Psoas muscle (tissue), 8 donors: Measurements from ENCODE around the gene ABHD10. TPM values are rescaled to one million over a fixed set of nuclear protein-coding genes. Genes with fewer than 3 reads are reported as not detected.
A peak's percentile ranks its signal among the peaks of the same experiment; 100 is the strongest.

Experiments used
- ATAC-seq, 4 donors: fragments of 200-7000 bp; cut with Tn5 transposase; one replicate each; pipeline ENCODE4 v1.9.1; 2020; ENCODE audit warnings: moderate library complexity in 3 of 4, mild to moderate bottlenecking in 2 of 4
- DNase-seq, 2 donors: peaks; one replicate each; pipeline ENCODE4 v3.0.0-alpha.2; 2020
- H3K27ac ChIP-seq: fragments of 200-600 bp; one replicate; pipeline ENCODE4 v1.8.0; 2022
- H3K27me3 ChIP-seq, 3 donors: fragments of 200-600 bp in 1 of 3; one replicate each; pipeline versions ENCODE4 v1.6.1 to v1.8.0; 2013 to 2022; ENCODE audit warnings: low read length in 2 of 3, mild to moderate bottlenecking in 2 of 3, moderate library complexity in 1 of 3; ENCODE audit not compliant: insufficient read depth in 3 of 3
- H3K36me3 ChIP-seq, 2 donors: fragments of 200-600 bp in 1 of 2; one replicate each; pipeline versions ENCODE4 v1.6.1 to v1.8.0; 2013 to 2022; ENCODE audit warnings: low read depth in 1 of 2, mild to moderate bottlenecking in 1 of 2, moderate library complexity in 1 of 2; ENCODE audit not compliant: insufficient read depth in 1 of 2
- H3K4me1 ChIP-seq: fragments of 200-600 bp; one replicate; pipeline ENCODE4 v1.8.0; 2022
- H3K4me3 ChIP-seq: fragments of 200-600 bp; one replicate; pipeline ENCODE4 v1.8.0; 2022; ENCODE audit warnings: mild to moderate bottlenecking
- H3K9me3 ChIP-seq: fragments of 200-600 bp; one replicate; pipeline ENCODE4 v1.8.0; 2022
- WGBS, 3 donors: extraction: QIAGEN DNeasy Blood & Tissue Kit; methylation state at CpG; one replicate each; pipeline versions ENCODE4 v1.1.6 to v1.1.7; 2013; 5-methylcytosine and 5-hydroxymethylcytosine counted together
- intact Hi-C, 2 donors: fragments of 100-400 bp; cut with DNase I; formaldehyde crosslinking; loops; one replicate each; pipeline versions ENCODE4 v1.11.0 to v1.14.2; 2022
- polyA plus RNA-seq, 3 donors: library from polyadenylated mRNA; stranded (reverse); fragments of 200-250 nt; gene quantifications; one replicate each; pipeline ENCODE4 v1.2.3, GENCODE V29; 2013
- total RNA-seq, 4 donors: library from RNA; stranded (reverse); fragmentation: NEBNext Ultra II Directional in 2 of 4; extraction: Animal tissue kit (Norgen Biotek cat#: 25700) in 2 of 4; gene quantifications; one replicate each; pipeline versions ENCODE4 v1.2.1 to v1.2.4, GENCODE V29; 2021 to 2023
- TF ChIP-seq, protein P1 (sequence below): fragments of 200-600 bp; IDR thresholded peaks from one replicate; pipeline ENCODE4 v1.8.0; 2022; ENCODE audit warnings: antibody characterized with exemption
- donor health status: healthy with polysubstance abuse.
- donor health status: DM: no; HTN: no; CAD: no; lungs with moderate emphysema.
- donor health status: Bipolar disorder and iron deficiency.
- donor health status: healthy.
- donor health status: DM: yes; HTN: yes; CAD: no.
- donor health status: DM: no; HTN: no; CAD: no.
- donor health status: DM: no; HTN: no; CAD: no.
- donor health status: DM: yes; HTN: yes; CAD: no.

ABHD10 gene
- total and polyA plus RNA-seq, 7 donors: 6.1 to 17.1 (median 12.9) TPM

DNA sequence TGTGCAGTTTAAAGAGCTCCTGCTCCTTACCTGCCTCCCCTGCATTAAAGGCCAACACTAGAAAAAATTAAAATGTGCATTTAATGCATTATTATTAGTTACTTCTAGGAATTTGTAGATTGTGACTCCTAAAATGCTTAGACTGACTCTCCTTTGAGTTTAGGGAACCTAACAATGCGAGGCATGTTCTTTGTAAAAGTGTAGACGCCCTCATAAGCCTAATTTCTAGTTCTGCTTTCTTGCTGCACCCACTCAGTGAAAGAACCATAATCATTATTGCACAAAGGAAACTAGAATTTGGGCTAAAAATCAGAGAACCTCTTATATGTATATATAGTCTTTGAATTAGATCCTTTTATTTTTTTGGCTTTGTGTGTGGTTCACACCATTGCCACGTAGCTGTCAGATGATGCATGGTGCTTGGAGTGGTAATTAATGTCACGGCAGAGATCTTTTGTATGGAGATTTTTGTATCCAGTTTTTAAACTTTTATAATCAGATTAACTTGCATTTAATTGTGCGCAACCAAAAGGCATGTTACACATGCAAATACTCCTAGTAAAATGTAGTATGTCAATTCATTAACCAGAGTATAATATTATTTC, 710 bp downstream of the ABHD10 start:
- 13 to 20% (median 14%) methylated on average over 5 of the region's 5 CpGs for WGBS, 3 donors
- H3K4me1 ChIP-seq: peaks cover 10% of the 10 kb centered on the region
- peak overlapping the region; percentile 89 for H3K4me3 ChIP-seq
- intact Hi-C loops: no loop called here
- ATAC-seq: peak in 1 of 4 donors; percentile 8
- H3K9me3 ChIP-seq: no peaks in the 10 kb centered on the region
- TF ChIP-seq, protein P1, sequence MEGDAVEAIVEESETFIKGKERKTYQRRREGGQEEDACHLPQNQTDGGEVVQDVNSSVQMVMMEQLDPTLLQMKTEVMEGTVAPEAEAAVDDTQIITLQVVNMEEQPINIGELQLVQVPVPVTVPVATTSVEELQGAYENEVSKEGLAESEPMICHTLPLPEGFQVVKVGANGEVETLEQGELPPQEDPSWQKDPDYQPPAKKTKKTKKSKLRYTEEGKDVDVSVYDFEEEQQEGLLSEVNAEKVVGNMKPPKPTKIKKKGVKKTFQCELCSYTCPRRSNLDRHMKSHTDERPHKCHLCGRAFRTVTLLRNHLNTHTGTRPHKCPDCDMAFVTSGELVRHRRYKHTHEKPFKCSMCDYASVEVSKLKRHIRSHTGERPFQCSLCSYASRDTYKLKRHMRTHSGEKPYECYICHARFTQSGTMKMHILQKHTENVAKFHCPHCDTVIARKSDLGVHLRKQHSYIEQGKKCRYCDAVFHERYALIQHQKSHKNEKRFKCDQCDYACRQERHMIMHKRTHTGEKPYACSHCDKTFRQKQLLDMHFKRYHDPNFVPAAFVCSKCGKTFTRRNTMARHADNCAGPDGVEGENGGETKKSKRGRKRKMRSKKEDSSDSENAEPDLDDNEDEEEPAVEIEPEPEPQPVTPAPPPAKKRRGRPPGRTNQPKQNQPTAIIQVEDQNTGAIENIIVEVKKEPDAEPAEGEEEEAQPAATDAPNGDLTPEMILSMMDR: no peak
- peaks cover 0 to 2% of the 10 kb centered on the region in 2 donors for H3K36me3 ChIP-seq
- no peaks in the 10 kb centered on the region for H3K27me3 ChIP-seq
- H3K27ac ChIP-seq: peak overlapping the region; percentile 74
- no peak for DNase-seq

DNA sequence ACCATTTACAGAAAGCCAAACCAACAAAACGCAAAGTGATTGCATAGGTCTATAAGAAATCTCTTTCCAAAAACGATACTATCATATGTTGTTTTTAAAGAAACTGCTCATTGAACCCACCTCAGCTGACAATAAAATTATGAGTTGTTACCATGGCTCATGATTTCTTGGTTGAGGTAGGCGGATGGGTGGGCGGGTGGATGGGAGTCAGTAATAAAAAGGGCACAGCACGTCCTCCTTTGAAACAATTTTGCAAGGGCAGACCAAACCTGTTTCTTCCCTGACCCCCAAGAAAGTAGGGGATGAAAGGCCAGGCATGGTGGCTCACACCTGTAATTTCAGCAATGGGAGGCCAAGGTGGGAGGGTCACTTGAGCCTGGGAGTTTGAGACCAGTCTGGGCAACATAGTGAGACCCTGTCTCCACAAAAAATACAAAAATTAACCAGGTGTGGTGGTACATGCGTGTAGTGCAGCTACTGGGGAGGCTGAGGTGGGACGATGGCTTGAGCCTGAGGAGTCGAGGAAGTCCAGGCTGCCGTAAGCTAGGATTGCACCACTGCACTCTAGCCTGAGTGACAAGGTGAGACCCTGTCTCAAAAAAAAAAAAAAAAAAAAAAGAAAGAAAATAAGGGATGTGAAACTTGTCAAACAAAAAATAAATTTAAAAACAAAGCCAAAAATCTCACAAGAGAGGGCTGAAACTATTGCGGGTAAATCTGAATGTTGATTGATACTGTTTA, 2.1 kb downstream of the ABHD10 start:
- Histone ChIP-seq H3K36me3 (no peaks in the 10 kb centered on the region), H3K4me1 (peaks cover 10% of the 10 kb centered on the region), H3K27me3 (no peaks in the 10 kb centered on the region), H3K9me3 (no peaks in the 10 kb centered on the region), H3K4me3 (no peak overlapping the region), H3K27ac (no peak overlapping the region)
- intact Hi-C loops: no loop called here
- TF ChIP-seq, protein P1: no peak
- no peak for DNase-seq
- WGBS, 3 donors: 91 to 94% (median 91%) methylated on average over 10 of the region's 10 CpGs
- no peak for ATAC-seq

DNA sequence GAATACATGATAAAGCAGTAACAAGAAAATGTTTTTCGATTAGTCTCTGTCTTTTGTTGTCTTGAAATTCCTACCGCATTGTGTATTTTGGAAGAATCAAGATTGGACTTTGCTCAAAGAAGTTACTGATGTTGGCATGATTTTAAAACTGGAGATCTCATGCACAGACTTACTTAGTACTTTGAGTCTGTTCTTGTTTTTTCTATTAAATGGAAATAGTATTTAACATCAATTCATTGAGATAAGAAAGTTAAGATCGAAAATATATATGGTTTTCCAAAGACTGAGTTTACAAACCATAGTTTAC, 2.6 kb downstream of the ABHD10 start:
- intact Hi-C loops: no loop called here
- no peak for ATAC-seq

DNA sequence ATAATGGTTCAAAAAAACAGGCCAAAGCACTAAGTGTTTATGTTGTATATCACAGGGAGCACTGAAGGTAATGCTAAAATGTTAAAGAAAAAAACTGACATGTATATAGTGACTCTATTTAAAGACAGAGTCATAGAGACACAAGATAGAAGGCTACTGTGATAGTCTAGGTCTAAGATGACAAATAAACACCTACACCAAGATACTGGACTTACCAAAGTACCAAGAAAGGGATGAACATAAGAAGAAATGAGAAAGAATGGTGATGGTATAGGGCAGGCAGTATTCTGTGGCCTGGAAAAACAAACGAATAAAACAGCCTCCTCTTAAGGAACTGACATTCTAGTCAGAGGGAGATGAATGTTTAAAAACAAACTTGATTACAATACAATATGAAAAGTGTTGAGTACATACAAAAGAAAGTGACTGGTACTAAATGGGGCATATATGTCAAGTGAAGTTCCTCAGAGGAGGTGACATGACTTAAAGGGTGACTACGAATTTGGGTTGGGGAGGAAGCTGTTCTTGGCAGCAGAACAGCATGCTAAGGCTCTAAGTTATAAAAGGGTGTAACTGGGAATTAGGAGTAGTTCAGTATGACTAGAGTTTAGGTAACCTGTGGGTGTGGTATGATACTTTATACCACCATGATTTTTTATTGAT, 5.9 kb downstream of the ABHD10 start:
- ATAC-seq (no peak), DNase-seq (no peak)
- Histone ChIP-seq H3K4me1 (peaks cover 9% of the 10 kb centered on the region), H3K27ac (no peak overlapping the region), H3K27me3 (no peaks in the 10 kb centered on the region), H3K9me3 (no peaks in the 10 kb centered on the region), H3K36me3 (peaks cover 0 to 22% of the 10 kb centered on the region in 2 donors), H3K4me3 (no peak overlapping the region)
- TF ChIP-seq, protein P1: no peak
- 44 to 59% (median 45%) methylated on average over 2 of the region's 2 CpGs for WGBS, 3 donors
- intact Hi-C loops: no loop called here

More for the DNA sequence above, 2.6 kb downstream of the ABHD10 start:
- TF ChIP-seq, protein P1: no peak
- Histone ChIP-seq H3K36me3 (peaks cover 0 to under 1% of the 10 kb centered on the region in 2 donors), H3K4me1 (peaks cover 10% of the 10 kb centered on the region), H3K9me3 (no peaks in the 10 kb centered on the region), H3K4me3 (no peak overlapping the region), H3K27ac (no peak overlapping the region), H3K27me3 (no peaks in the 10 kb centered on the region)
- 57 to 78% (median 60%) methylated on average over 3 of the region's 3 CpGs for WGBS, 3 donors
- no peak for DNase-seq
